B cell (primary cell): ENCODE results near the gene RAE1. TPM values are rescaled to one million over a fixed set of nuclear protein-coding genes. Genes with fewer than 3 reads are reported as not detected.

ENCODE experiments used
- ATAC-seq: fragments of 200-7000 bp; cut with Tn5 transposase; one replicate; pipeline ENCODE4 v1.10.0; 2021; ENCODE audit warnings: low read depth, mild to moderate bottlenecking, moderate number of reproducible peaks, moderate library complexity
- CTCF ChIA-PET: fragments of 350-600 bp; sonication (Branson Sonifier 250); formaldehyde crosslinking; loops from one replicate; lab custom pipeline; 2021; ENCODE audit warnings: antibody characterized with exemption, inconsistent platforms; lab: Charles Lee
- POLR2A ChIA-PET: fragments of 350-600 bp; sonication (Branson Sonifier 250); formaldehyde crosslinking; loops from one replicate; lab custom pipeline; 2021; ENCODE audit warnings: antibody characterized with exemption; lab: Charles Lee
- DNase-seq: peaks from one replicate; pipeline ENCODE4 v3.0.0; 2013
- H2AFZ ChIP-seq: 2 replicates; pipeline ENCODE4 v1.6.1; 2012; ENCODE audit warnings: mild to moderate bottlenecking, low read depth, low read length; ENCODE audit not compliant: insufficient read depth, poor library complexity, severe bottlenecking
- H3K27ac ChIP-seq, 2 donors: 1 replicate in 1 of 2; 2 replicates in 1 of 2; pipeline ENCODE4 v1.5.1; 2012 to 2013; ENCODE audit warnings: low read length in 2 of 2, mild to moderate bottlenecking in 2 of 2, moderate library complexity in 1 of 2
- H3K27me3 ChIP-seq, 4 experiments: fragments of 200-600 bp in 1 of 4; sonication (generic) in 1 of 4; replicated peaks in 1 of 4; 1 replicate in 2 of 4; 2 replicates in 2 of 4; pipeline versions ENCODE4 v1.6.1 to v1.7.0; 2013 to 2016; ENCODE audit warnings: low read length in 3 of 4, mild to moderate bottlenecking in 2 of 4, mixed read lengths in 1 of 4, moderate library complexity in 1 of 4; ENCODE audit not compliant: insufficient read depth in 4 of 4, control insufficient read depth in 3 of 4; ENCODE audit errors: control extremely low read depth in 1 of 4
- H3K36me3 ChIP-seq, 2 experiments: replicated peaks in 1 of 2; 1 replicate in 1 of 2; 2 replicates in 1 of 2; pipeline versions ENCODE4 v1.6.1 to v1.7.1; 2013; ENCODE audit warnings: low read length in 1 of 2; ENCODE audit not compliant: insufficient read depth in 2 of 2, control insufficient read depth in 1 of 2; ENCODE audit errors: control extremely low read depth in 1 of 2, extremely low read depth in 1 of 2
- H3K4me1 ChIP-seq, 2 donors: fragments of 200-600 bp in 1 of 2; sonication (generic) in 1 of 2; 1 replicate in 1 of 2; 2 replicates in 1 of 2; pipeline versions ENCODE4 v1.5.1 to v1.6.1; 2013 to 2017; ENCODE audit warnings: low read length in 2 of 2; ENCODE audit not compliant: control insufficient read depth in 2 of 2, insufficient read depth in 2 of 2
- H3K4me2 ChIP-seq: replicated peaks from 2 replicates; pipeline ENCODE3; 2012; ENCODE audit warnings: mild to moderate bottlenecking, low read depth, low read length; ENCODE audit not compliant: poor library complexity, severe bottlenecking
- H3K4me3 ChIP-seq, 5 experiments: fragments of 200-600 bp in 1 of 5; sonication (generic) in 1 of 5; 1 replicate in 3 of 5; 2 replicates in 2 of 5; pipeline versions ENCODE4 v1.5.1 to v1.7.0; 2011 to 2016; ENCODE audit warnings: low read length in 4 of 5, mild to moderate bottlenecking in 4 of 5, low read depth in 2 of 5, control low read depth in 1 of 5, moderate library complexity in 1 of 5; ENCODE audit not compliant: insufficient read depth in 1 of 5; ENCODE audit errors: control extremely low read depth in 1 of 5, extremely low read depth in 1 of 5
- H3K79me2 ChIP-seq: fragments of 200-600 bp; sonication (generic); one replicate; pipeline ENCODE4 v1.6.0; 2016; ENCODE audit warnings: low read length; ENCODE audit not compliant: control insufficient read depth, insufficient read depth
- H3K9ac ChIP-seq: fragments of 200-600 bp; sonication (generic); 2 replicates; pipeline ENCODE4 v1.6.1; 2017; ENCODE audit warnings: mild to moderate bottlenecking, low read length, moderate library complexity
- H3K9me3 ChIP-seq, 3 donors: one replicate each; pipeline versions ENCODE4 v1.6.1 to v1.7.1; 2013; ENCODE audit warnings: low read length in 2 of 3; ENCODE audit not compliant: control insufficient read depth in 2 of 3, insufficient read depth in 1 of 3; ENCODE audit errors: control extremely low read depth in 1 of 3
- H4K20me1 ChIP-seq: 2 replicates; pipeline ENCODE4 v1.6.0; 2012; ENCODE audit warnings: mild to moderate bottlenecking, low read length; ENCODE audit not compliant: insufficient read depth, control insufficient read depth, poor library complexity, severe bottlenecking
- H3K27ac Mint-ChIP-seq: one replicate; pipeline ENCODE4 v1.8.0; 2021; ENCODE audit warnings: mixed read lengths
- H3K27me3 Mint-ChIP-seq: one replicate; pipeline ENCODE4 v1.8.0; 2021; ENCODE audit warnings: mixed read lengths
- H3K4me1 Mint-ChIP-seq: one replicate; pipeline ENCODE4 v1.8.0; 2021; ENCODE audit warnings: mixed read lengths
- H3K4me3 Mint-ChIP-seq: one replicate; pipeline ENCODE4 v1.8.0; 2021; ENCODE audit warnings: mixed read lengths
- H3K9me3 Mint-ChIP-seq: one replicate; pipeline ENCODE4 v1.8.0; 2022; ENCODE audit warnings: mixed read lengths; ENCODE audit not compliant: insufficient read depth
- EZH2 ChIP-seq: IDR thresholded peaks from 2 replicates; pipeline ENCODE4 v1.6.1; 2012; ENCODE audit warnings: borderline replicate concordance, low read depth, mild to moderate bottlenecking, moderate library complexity, low read length; ENCODE audit not compliant: insufficient read depth, poor library complexity, severe bottlenecking
- WGBS: methylation state at CpG from one replicate; pipeline ENCODE4 v1.1.5; 2013; ENCODE audit warnings: missing lambda C conversion rate; ENCODE audit not compliant: insufficient coverage; 5-methylcytosine and 5-hydroxymethylcytosine counted together
- intact Hi-C: fragments of 100-400 bp; cut with micrococcal nuclease; formaldehyde crosslinking; loops from one replicate; pipeline ENCODE4 v1.10.0; 2022
- polyA plus RNA-seq: library from polyadenylated mRNA; depleted of rRNA; stranded (reverse); fragments of >200 nt; gene quantifications from 2 replicates; pipeline ENCODE4 v1.2.3, GENCODE V29; 2012
- total RNA-seq, 2 donors: library from RNA; stranded (reverse); fragments of 120-200 nt in 1 of 2; gene quantifications; 1 replicate in 1 of 2; 2 replicates in 1 of 2; pipeline versions ENCODE4 v1.2.3 to v1.2.4, GENCODE V29; 2013 to 2022
- TF ChIP-seq, protein P1 (sequence below): fragments of 200-600 bp; IDR thresholded peaks from one replicate; pipeline ENCODE4 v1.8.0; 2022; ENCODE audit warnings: antibody characterized with exemption, mild to moderate bottlenecking

Gene RAE1
- total and polyA plus RNA-seq, 2 donors (not counting 1 experiment from before 2014, with no cell fraction given) = 32.6 to 33.3 TPM

DNA sequence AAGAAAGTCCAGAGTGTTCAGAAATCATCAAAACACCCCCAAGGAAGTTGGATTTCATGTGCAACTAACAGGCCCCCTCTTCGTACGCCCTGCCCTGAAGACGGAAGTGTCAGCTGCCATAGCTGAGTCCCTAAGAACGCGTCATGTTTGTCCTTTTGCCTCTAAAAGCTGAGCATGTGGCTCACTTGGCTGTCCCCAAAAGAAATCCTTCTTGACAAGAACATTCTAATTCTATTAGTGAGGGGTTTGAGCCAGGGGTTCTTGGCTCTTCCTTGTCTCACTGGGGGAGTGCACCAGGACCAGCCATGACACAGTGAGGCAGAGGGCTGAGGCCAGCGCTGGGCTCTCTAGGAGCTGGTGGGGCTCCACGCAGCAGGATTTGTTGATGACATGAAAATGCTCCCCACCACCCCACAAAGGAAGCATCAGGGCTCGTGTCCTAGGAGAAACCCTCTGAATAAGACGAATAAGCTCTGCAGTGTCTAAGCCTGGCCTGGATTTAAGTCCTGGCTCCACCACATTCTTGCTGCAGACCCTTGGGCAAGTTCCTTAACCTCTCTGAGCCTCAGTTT, 41.4 kb upstream of the RAE1 start:
- TF ChIP-seq, protein P1, sequence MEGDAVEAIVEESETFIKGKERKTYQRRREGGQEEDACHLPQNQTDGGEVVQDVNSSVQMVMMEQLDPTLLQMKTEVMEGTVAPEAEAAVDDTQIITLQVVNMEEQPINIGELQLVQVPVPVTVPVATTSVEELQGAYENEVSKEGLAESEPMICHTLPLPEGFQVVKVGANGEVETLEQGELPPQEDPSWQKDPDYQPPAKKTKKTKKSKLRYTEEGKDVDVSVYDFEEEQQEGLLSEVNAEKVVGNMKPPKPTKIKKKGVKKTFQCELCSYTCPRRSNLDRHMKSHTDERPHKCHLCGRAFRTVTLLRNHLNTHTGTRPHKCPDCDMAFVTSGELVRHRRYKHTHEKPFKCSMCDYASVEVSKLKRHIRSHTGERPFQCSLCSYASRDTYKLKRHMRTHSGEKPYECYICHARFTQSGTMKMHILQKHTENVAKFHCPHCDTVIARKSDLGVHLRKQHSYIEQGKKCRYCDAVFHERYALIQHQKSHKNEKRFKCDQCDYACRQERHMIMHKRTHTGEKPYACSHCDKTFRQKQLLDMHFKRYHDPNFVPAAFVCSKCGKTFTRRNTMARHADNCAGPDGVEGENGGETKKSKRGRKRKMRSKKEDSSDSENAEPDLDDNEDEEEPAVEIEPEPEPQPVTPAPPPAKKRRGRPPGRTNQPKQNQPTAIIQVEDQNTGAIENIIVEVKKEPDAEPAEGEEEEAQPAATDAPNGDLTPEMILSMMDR = no peak
- TF ChIP-seq EZH2 = no peak
- CTCF ChIA-PET = no interaction called here
- no peak overlapping the region for H3K4me3 ChIP-seq
- H3K27me3 ChIP-seq = peaks cover 0 to 7% (median 2%) of the 10 kb centered on the region in 4 experiments
- H3K9me3 ChIP-seq = peaks cover 0 to 5% (median 0%) of the 10 kb centered on the region in 3 donors
- Mint-ChIP-seq H3K4me1 (no peaks in the 10 kb centered on the region), H3K27me3 (peaks cover 10% of the 10 kb centered on the region), H3K27ac (no peak overlapping the region), H3K9me3 (no peaks in the 10 kb centered on the region), H3K4me3 (no peak overlapping the region)
- DNase-seq = no peak
- POLR2A ChIA-PET = no interaction called here
- H4K20me1 ChIP-seq = no peaks in the 10 kb centered on the region
- no peaks in the 10 kb centered on the region for H3K4me1 ChIP-seq
- H3K4me2 ChIP-seq = no peak overlapping the region
- no peaks in the 10 kb centered on the region for H3K36me3 ChIP-seq
- H2AFZ ChIP-seq = no peak overlapping the region
- intact Hi-C loops = no loop called here
- WGBS = 81% methylated on average over 7 of the region's 9 CpGs
- no peak overlapping the region for H3K27ac ChIP-seq
- no peaks in the 10 kb centered on the region for H3K79me2 ChIP-seq
- no peak overlapping the region for H3K9ac ChIP-seq
- no peak for ATAC-seq

GRCh38 chr20:57310821-57311514, 40.1 kb upstream of the RAE1 start:
- Histone ChIP-seq H3K4me2 (no peak overlapping the region), H3K9ac (no peak overlapping the region), H2AFZ (no peak overlapping the region), H3K9me3 (peaks cover 0 to 5% (median 0%) of the 10 kb centered on the region in 3 donors), H3K4me3 (no peak overlapping the region), H4K20me1 (no peaks in the 10 kb centered on the region), H3K27me3 (peaks cover 0 to 4% (median 2%) of the 10 kb centered on the region in 4 experiments), H3K79me2 (no peaks in the 10 kb centered on the region), H3K4me1 (no peaks in the 10 kb centered on the region), H3K36me3 (no peaks in the 10 kb centered on the region), H3K27ac (no peak overlapping the region)
- DNase-seq (no peak), ATAC-seq (no peak)
- H3K4me1 Mint-ChIP-seq = no peaks in the 10 kb centered on the region
- ChIA-PET CTCF (no interaction called here), POLR2A (no interaction called here)
- no peaks in the 10 kb centered on the region for H3K9me3 Mint-ChIP-seq
- no peak overlapping the region for H3K27ac Mint-ChIP-seq
- TF ChIP-seq EZH2 = no peak
- TF ChIP-seq, protein P1 = no peak
- no peak overlapping the region for H3K4me3 Mint-ChIP-seq
- intact Hi-C loops = no loop called here
- H3K27me3 Mint-ChIP-seq = peaks cover 16% of the 10 kb centered on the region
- WGBS = 95% methylated on average over 10 of the region's 11 CpGs
